ENCODE measurements around the gene NUTF2.

Gene NUTF2

DNA sequence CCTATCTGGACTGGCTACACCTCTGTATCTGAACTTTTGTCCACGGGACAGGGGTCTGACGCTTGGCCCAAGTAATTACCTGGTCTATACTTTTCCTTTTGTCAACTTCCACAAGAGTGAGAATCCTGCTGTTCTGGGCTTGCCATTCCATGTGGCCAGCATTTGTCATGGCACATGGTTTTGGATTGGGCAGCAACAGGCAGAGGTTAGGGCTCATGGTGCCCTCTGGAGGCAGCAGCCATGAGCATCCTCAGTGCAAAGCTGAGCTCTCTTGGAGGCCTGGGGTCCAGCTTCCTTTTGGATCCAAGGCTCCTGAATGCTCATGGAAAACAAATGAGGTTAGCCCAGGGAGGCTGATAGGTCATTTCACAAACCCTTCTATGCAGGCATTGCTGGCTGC is 18.6 kb downstream of the NUTF2 start:
- DNase-seq = no peak

DNA sequence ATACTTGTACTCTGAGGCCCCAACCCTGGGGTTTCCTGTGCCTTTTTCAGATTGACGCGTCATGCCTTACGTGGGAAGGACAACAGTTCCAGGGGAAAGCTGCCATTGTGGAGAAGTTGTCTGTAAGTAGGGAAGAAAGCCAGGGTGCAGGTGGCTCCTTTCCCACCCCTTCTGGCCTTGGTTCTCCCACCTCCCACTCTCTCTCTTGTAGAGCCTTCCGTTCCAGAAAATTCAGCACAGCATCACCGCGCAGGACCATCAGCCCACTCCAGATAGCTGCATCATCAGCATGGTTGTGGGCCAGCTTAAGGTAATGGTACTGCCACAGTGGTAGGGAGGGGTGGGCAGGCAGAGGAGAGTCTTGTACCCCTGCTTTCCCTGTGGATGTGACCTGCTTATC is 21.6 kb downstream of the NUTF2 start:
- DNase-seq = no peak

DNA sequence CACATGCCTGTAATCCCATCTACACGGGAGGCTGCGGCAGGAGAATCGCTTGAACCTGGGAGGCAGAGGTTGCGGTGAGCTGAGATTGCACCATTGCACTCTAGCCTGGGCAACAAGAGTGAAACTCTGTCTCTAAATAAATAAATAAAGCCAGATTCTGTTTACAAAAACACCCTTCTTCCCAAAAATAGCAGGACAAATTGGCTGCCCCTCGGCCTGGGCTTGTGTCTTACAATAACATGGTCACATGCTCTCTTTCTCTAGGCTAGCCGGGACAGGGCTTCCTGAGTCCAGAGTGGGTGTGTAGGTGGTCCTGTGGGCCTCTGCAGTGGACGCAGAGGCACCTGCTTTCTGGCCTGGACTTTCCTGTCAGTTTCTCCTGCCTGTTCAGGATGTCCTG is 22.9 kb downstream of the NUTF2 start:
- DNase-seq = no peak

DNA sequence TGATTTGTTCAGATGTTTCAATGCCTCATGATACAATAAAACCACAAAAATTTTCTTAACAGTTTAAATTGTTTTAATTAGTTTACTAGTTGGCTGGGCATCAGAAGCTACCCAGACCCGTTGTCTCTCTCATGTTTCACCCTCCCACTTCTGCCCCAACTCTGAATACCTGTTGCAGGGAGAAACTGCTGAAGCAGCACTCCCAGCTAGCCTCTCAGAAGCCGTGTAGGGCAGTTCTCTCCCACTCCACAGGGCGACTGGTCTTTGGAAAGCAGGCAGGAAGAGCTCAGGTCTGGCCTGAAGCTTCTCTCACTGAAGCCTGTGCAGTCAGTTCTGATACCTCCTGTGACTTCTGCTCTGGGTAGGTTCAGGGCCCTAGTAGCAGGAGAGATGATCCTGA is 24.5 kb downstream of the NUTF2 start:
- no peak for DNase-seq

DNA sequence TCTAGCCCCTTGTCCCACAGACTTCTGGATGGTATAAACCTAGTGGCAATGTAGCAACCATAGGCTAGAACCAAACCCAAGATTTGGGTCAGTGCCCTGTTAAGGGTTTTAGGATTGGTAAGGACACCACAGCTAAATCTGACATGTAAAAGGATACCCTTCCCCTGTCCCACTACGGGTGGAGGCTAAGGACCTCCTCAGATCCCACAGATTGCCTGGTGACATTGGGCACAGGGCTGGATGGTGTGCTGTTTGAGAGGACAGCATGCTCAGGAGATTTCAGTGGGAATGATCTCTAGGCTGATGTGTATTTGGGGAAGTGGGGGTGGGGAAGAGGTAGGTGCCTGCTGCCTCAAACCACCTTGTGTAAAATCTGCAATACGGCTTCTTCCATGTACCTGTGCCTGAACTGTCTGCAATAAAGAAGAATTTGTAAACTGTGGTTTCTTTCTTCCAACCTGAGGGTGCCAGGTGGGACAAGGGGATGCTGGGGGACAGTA is 25.4 kb downstream of the NUTF2 start:
- no peak for DNase-seq

DNA sequence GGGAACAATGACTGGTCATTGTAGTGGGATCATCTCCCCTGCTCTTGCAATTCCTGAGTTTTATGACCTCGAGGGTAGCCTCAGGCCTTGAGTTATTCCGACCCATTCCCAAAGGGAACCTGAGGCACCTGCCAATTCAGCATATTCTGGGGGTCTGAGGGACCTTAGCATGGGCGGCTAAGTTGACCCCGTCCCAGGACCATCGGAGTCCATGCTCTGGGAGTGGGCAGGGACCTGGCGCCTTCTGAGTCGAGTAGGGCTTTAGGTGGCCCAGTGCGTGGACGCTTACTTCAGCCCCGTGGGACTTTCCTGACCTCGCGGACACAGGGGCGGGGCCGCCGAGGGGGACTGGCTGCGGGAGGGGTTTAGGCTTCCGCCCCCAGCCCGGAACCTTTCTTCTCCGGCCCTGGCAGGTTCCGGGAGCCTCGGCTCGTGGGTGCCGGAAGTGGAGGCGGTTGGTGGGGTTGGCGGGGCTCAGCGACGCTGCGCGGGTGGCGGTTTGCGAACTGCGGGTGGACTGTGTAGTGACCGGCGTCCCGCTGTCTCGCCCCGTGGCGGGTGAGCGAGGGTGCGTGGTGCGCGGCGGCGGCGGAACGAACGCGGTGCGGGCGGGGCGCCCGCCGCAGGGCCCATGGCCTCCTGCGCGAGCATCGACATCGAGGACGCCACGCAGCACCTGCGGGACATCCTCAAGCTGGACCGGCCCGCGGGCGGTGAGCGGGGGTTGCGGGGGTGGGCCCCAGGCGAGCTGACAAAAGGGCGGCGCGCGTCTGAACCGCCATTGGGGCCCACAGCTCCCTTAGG is 26.1 kb downstream of the NUTF2 start, which contains the start of gene EDC4:
Gene EDC4, plus strand, starts transcription at position 422 of the 804 bp plus-strand sequence. Its CDS starts 210 bp downstream, at position 632.
- peak; percentile 96 for DNase-seq

DNA sequence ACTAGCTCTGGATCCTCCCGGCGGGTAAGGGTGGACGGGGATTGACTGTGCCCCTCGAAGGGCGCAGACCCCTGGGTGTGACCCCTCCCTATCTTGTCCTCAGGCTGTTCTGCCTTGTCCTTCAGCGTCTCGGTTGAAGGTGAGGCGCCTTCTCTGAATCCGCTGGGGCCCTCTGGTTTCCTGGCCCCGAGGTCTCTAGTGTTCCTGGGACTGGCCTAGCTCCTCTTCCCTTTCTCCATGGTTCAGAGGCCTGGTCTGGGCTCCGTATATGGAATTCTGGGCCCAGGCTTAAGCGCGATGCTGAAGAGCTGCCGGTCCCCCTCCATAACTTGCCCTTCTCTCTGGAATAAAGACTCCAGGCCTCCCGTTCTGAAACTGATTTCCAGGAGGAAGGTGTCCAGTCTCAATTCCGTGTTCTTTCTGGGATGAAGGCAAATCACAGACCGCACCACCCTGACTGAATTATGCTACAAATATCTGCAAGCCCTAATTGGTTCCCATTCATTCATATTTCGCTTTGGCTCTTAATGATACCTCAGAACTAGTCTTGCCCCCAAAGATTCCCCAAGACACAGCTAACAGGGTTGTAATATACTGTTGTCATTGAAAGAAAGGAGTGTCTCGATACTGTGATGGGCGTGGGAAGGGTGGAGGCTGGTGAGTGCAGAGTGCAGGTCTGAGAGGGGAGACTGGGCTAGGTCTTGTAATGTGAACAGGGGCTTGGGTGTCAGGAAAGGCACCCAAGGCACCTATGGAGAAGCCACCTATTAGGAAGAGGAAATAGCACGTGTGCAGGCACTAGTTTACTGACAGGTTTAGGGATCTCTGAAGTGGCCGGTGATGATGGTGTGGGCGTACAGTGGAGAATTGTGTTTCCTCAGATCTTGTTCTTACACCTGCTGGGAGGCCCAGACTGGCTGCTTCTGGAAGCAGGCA is 27.0 kb downstream of the NUTF2 start:
- DNase-seq = no peak

DNA sequence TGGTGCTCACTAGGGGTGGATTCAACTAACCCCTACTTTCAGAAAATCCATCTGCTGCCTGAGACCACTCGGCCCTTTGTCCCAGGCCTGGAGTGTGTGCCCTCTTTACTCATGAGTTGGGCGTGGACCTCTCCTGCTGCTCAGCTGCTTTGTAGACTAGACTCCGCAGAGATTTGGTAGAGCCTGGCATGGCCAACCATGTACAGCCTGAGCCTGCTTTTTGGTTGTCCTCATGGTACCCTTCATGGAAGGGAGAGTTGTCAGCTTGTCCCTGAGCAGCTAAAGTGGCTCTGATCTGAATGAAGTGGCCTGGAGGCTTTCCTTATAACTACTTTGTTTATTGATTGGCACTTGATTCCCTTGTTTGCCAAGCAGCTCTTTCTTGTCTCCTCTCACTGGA is 27.6 kb downstream of the NUTF2 start:
- no peak for DNase-seq

DNA sequence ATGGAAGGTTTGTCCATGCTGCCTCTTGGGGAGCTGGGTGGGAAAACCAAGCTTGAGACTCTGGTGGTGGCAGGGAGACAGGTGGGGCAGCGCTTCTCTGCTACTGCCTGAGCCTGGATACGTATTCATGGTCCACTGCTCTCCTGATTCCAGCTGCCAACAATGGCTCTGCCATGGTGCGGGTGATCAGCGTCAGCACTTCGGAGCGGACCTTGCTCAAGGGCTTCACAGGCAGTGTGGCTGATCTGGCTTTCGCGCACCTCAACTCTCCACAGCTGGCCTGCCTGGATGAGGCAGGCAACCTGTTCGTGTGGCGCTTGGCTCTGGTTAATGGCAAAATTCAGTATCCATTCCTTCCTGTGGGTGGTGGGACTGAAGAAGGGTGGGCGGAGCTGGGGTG is 30.3 kb downstream of the NUTF2 start:
- DNase-seq = no peak

DNA sequence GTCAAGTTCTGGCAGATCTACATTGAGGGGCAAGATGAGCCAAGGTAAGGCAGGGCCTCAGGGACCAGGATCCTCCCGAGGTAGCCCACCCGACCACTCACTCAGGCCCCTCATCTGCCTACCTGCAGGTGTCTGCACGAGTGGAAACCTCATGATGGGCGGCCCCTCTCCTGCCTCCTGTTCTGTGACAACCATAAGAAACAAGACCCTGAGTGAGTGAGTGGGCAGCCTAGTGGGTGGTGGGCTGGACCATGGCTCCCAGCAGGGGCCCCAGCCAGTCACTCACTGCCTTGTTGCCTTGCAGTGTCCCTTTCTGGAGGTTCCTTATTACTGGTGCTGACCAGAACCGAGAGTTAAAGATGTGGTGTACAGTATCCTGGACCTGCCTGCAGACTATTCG is 31.5 kb downstream of the NUTF2 start:
- DNase-seq = no peak

DNA sequence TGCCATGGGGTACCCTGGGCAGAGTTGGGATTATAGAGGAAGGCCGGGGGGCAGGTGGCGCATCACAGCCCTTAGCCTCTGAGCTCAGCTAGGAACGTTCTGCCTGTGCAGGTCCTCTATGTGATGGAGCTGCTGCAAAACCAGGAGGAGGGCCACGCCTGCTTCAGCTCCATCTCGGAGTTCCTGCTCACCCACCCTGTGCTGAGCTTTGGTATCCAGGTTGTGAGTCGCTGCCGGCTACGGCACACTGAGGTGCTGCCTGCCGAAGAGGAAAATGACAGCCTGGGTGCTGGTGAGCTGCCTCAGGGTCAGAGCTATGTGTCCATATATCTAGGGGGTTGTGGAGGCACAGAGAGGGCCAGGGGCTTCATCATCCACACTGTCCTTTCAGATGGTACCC is 32.1 kb downstream of the NUTF2 start:
- DNase-seq = no peak

DNA sequence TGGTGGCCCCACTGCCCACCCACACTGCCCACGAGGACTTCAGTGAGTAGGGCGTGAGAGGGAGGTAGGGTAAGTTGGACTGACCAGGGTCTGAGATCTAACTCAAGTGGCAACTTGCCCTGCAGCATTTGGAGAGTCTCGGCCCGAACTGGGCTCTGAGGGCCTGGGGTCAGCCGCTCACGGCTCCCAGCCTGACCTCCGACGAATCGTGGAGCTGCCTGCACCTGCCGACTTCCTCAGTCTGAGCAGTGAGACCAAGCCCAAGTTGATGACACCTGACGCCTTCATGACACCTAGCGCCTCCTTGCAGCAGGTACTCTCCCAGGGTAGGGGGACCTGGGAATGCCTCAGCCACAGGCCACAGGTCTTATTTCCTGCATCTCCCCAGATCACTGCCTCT is 32.7 kb downstream of the NUTF2 start:
- no peak for DNase-seq

DNA sequence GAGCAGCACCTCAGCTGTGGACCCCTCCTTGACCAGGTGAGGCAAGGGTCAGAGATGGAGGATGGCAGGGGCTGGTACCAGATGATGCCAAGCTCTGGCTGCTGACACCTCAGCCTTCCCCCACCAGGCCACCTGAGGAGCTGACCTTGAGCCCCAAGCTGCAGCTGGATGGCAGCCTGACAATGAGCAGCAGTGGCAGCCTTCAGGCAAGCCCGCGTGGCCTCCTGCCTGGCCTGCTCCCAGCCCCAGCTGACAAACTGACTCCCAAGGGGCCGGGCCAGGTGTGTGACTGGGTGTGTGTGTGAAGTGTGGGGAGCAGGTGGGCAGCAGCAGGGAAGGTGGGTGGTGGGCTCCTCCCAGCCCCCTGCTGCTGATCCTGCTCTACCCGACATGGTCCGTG is 33.2 kb downstream of the NUTF2 start:
- DNase-seq = no peak

DNA sequence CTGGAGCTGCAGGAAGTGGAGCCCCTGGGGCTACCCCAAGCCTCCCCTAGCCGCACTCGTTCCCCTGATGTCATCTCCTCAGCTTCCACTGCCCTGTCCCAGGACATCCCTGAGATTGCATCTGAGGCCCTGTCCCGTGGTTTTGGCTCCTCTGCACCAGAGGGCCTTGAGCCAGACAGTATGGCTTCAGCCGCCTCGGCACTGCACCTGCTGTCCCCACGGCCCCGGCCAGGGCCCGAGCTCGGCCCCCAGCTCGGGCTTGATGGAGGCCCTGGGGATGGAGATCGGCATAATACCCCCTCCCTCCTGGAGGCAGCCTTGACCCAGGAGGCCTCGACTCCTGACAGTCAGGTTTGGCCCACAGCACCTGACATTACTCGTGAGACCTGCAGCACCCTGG is 33.9 kb downstream of the NUTF2 start:
- no peak for DNase-seq

DNA sequence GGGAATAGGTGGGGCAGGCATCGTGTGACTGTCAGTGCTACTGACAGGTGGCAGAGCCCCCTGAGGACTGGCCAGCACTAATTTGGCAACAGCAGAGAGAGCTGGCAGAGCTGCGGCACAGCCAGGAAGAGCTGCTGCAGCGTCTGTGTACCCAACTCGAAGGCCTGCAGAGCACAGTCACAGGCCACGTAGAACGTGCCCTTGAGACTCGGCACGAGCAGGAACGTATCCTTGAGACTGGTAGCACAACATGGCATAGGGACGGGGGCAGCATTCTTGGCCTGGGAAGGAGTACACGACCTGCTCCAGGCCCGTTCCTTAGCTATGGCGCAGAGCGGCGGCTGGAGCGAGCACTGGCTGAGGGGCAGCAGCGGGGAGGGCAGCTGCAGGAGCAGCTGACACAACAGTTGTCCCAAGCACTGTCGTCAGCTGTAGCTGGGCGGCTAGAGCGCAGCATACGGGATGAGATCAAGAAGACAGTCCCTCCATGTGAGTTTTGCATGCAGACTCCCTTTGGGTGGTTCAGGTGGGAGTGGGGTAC is 35.0 kb downstream of the NUTF2 start:
- no peak for DNase-seq

DNA sequence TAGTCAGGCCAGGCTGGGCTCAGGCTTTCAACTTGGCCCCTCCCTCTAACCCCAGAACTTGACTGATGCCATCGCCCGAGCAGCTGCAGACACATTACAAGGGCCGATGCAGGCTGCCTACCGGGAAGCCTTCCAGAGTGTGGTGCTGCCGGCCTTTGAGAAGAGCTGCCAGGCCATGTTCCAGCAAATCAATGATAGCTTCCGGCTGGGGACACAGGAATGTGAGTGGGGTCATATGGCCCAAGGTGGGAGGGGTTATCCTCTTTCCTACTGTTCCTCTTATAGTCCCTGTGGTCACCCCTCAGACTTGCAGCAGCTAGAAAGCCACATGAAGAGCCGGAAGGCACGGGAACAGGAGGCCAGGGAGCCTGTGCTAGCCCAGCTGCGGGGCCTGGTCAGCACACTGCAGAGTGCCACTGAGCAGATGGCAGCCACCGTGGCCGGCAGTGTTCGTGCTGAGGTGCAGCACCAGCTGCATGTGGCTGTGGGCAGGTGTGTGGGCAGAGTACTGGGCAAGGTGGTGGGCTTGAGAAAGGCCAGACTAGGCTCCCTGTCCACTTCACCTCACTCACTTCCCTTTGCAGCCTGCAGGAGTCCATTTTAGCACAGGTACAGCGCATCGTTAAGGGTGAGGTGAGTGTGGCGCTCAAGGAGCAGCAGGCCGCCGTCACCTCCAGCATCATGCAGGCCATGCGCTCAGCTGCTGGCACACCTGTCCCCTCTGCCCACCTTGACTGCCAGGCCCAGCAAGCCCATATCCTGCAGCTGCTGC is 35.8 kb downstream of the NUTF2 start:
- DNase-seq = no peak

DNA sequence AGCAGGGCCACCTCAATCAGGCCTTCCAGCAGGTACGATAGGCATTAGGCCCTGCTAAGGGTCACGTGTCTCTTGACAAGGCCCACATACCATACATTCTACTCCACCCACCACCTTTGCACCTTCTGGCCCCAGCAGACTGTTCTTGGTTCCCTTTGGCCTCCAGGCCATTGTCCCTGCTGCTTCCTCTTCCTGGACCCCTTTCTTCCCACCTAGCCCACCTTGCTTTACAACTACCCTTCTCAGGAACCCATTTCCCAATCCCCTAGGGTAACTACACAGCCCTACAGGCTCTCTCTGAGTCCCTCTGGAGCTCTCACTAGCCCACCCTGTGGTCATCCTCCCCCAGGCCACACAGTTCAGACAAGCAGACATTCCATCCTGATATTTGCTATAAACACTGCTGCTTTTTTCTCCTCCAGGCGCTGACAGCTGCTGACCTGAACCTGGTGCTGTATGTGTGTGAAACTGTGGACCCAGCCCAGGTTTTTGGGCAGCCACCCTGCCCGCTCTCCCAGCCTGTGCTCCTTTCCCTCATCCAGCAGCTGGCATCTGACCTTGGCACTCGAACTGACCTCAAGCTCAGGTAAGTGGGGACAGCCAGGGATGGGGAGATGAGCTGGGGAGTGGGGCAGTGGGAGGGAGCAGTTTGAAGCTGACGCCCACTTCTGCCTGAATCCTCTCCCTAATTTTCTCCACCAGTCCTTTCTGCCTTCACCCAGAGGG is 36.6 kb downstream of the NUTF2 start:
- no peak for DNase-seq

DNA sequence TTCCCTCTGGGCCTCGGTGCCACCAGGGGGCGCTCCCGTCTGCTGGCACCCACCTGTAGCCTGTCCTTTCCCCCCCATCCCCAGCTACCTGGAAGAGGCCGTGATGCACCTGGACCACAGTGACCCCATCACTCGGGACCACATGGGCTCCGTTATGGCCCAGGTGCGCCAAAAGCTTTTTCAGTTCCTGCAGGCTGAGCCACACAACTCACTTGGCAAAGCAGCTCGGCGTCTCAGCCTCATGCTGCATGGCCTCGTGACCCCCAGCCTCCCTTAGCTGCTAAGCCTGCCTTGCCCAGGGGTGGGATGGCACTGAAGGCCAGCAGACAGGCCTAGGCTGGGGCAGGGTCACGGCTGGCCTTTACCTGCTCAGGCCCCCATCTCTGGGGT is 37.1 kb downstream of the NUTF2 start:
- peak; percentile 87 for DNase-seq

DNA sequence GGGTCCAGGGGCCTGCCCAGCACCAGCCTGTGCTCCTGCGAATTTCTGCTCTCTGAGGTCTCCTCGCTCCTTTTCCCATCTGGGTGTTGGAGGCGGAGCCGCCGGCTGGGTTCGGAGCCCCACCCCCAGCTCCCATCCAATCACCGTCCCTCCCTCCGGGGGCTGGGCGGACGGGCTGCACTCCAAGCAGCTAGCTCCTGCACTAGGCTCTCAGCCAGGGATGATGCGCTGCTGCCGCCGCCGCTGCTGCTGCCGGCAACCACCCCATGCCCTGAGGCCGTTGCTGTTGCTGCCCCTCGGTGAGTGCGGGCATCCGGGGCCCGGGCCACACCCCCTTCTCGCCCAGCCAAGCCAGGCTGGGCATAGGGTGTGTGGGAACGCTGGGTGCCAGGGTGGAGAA is 38.0 kb downstream of the NUTF2 start, which contains the start of gene NRN1L:
Gene NRN1L, plus strand, starts transcription at position 202 of the 400 bp plus-strand sequence. Its CDS starts 19 bp downstream, at position 221.
- no peak for DNase-seq

DNA sequence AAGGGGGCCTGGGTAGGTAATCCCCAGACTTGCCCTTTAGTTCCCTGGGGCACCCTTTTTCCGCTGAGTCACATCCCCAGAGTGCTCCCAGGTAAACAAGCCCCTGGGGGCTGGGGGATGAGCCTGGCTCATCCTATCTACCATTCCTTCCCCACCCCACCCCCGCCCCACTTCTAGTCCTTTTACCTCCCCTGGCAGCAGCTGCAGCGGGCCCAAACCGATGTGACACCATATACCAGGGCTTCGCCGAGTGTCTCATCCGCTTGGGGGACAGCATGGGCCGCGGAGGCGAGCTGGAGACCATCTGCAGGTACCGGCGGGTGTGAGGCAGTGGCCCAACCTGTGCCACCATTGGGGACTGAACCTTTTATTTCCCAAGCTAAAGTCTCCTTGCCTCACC is 38.8 kb downstream of the NUTF2 start:
- no peak for DNase-seq

DNA sequence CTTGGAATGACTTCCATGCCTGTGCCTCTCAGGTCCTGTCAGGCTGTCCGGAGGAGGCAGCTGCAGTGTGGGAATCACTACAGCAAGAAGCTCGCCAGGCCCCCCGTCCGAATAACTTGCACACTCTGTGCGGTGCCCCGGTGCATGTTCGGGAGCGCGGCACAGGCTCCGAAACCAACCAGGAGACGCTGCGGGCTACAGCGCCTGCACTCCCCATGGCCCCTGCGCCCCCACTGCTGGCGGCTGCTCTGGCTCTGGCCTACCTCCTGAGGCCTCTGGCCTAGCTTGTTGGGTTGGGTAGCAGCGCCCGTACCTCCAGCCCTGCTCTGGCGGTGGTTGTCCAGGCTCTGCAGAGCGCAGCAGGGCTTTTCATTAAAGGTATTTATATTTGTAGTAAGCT is 39.2 kb downstream of the NUTF2 start:
- no peak for DNase-seq

DNA sequence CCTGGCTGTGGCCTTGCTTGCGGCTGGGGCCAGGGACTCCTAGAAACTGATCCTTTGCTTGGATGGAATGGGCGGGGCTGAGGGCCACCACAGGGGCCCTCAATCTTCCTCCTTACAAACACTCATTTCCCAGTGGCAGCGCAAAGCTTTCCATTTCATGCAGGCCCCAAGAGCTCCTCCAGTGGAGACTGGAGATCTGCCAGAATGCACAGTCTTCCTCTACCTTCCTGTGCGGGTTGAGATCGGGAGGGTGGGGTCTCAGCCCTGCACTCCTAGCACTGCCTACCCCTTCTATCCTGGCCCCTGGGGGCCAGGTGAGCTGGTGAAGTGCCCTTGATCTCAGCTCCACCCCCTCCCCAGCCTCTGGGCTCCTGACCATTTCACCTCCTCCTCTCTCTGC is 39.7 kb downstream of the NUTF2 start:
- no peak for DNase-seq
